ENCODE data around the gene KCNMA1.

The KCNMA1 gene

DNA sequence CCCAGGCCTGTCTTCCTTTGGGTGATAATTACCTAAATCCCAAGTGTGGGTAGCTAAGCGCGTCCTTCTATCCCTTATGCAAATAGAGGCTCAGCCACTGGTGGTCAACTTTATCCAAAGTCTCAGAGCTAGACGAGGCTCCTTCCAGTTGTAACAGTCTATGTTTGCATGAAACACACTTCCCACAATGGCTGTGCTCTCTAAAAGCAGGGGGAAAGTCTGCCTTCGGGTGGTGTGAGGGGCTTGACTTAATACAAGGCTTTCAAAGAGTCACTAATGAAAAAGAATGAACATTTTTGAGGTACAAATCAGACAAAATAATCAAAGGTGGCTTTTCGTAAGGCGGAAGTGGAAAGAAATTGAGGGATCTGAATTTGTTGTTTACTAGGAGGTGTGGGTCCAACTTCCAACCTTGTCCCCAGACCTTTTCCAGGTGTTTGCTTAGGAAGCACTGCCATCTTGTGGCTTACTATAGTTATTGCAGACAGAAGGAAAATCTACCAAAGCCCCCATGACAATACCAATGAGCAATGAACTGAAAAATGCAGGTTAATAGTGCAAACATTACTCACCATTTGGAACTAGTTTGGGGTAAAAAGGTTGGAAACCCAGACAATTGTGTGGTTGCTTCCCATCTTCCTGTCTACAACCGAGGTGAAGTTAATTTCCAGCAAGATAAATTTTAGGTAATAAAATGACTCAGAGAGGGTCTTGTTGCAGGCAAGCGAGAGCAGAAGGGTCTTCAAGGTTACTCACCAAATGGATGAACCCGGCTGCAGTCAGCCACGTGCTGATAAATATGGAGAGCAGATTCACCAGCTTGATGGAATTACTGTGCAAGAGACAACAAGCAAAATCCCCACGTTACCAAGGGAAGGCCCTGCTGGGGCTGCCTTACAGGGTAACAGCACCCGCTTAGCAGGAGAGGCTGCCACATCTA is 525.7 kb downstream of the KCNMA1 start:
- TF ChIP-seq, protein P1, sequence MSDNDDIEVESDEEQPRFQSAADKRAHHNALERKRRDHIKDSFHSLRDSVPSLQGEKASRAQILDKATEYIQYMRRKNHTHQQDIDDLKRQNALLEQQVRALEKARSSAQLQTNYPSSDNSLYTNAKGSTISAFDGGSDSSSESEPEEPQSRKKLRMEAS (IDR thresholded peaks at IDR 0.05; ENCODE audit: low read depth, low read length), result no peak
- no peak for TF ChIP-seq POLR2A (IDR thresholded peaks at IDR 0.05; ENCODE audit: extremely low read depth, insufficient read length)
- TF ChIP-seq, protein P2, sequence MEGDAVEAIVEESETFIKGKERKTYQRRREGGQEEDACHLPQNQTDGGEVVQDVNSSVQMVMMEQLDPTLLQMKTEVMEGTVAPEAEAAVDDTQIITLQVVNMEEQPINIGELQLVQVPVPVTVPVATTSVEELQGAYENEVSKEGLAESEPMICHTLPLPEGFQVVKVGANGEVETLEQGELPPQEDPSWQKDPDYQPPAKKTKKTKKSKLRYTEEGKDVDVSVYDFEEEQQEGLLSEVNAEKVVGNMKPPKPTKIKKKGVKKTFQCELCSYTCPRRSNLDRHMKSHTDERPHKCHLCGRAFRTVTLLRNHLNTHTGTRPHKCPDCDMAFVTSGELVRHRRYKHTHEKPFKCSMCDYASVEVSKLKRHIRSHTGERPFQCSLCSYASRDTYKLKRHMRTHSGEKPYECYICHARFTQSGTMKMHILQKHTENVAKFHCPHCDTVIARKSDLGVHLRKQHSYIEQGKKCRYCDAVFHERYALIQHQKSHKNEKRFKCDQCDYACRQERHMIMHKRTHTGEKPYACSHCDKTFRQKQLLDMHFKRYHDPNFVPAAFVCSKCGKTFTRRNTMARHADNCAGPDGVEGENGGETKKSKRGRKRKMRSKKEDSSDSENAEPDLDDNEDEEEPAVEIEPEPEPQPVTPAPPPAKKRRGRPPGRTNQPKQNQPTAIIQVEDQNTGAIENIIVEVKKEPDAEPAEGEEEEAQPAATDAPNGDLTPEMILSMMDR (IDR thresholded peaks at IDR 0.05; ENCODE audit: low read depth, low read length), result peak; percentile 79
- no peak overlapping the region for H3K4me3 ChIP-seq (ENCODE audit: low read depth, low read length)
- peak; percentile 64 for DNase-seq (ENCODE audit: low read depth)

DNA sequence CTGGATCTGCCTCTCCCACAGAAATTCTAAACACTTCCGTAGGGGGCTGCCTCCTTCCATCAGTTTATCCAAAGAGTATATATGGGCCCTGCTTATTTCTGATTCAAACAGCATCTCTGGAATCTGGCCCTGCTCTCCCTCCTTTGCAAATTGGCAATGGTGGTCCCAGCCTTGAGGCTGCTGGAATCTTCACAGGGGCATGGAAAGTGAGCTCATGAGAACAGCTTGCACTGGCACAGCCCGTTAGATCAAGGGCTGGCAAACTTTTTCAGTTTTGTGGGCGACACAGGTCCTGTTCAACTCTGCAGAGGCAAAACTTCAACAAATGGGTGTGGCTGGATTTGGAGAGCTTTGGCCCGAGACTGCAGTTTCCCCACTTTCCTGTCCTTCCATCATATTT is 526.9 kb downstream of the KCNMA1 start:
- no peak for DNase-seq (ENCODE audit: low read depth)
- TF ChIP-seq, protein P2 (IDR thresholded peaks at IDR 0.05; ENCODE audit: low read depth, low read length), result no peak
- TF ChIP-seq POLR2A (IDR thresholded peaks at IDR 0.05; ENCODE audit: extremely low read depth, insufficient read length) (no peak), MYC (IDR thresholded peaks at IDR 0.05; ENCODE audit: low read depth, low read length) (no peak)
- TF ChIP-seq, protein P1 (IDR thresholded peaks at IDR 0.05; ENCODE audit: low read depth, low read length), result no peak
- H3K4me3 ChIP-seq (ENCODE audit: low read depth, low read length), result no peak overlapping the region

DNA sequence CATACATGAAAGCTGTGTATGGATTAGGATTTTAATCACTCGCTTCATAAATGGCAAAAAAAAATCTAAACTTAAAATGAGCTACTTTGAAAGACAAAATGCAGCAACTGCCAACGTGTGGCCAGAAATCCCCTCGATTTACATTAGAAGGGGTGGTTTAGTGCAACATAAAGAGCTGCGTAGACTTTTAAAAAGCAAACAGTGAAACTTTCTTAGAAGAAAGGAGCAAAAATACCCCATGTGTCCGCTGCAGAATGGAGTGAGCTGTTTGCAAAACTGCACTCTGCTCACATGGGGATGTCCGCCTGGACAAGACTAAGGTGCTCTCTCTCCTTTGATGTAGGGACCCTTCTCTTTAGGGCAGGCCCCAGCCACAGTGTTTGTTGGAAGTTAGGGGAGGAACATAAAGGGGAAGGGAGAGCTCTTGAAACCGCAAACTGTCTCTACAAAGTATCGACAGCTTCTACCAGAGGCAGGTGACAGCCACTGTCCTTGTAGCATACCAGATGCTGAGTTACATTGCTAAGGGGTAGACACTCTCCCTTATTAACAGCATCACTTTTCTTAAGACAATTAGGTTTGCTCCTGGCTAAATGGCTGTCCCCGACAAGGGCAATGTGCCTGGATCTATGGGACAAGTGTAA is 528.1 kb downstream of the KCNMA1 start:
- no peak for DNase-seq (ENCODE audit: low read depth)
- TF ChIP-seq MYC (IDR thresholded peaks at IDR 0.05; ENCODE audit: low read depth, low read length) (no peak), POLR2A (IDR thresholded peaks at IDR 0.05; ENCODE audit: extremely low read depth, insufficient read length) (no peak)
- TF ChIP-seq, protein P1 (IDR thresholded peaks at IDR 0.05; ENCODE audit: low read depth, low read length), result no peak
- TF ChIP-seq, protein P2 (IDR thresholded peaks at IDR 0.05; ENCODE audit: low read depth, low read length), result no peak
- H3K4me3 ChIP-seq (ENCODE audit: low read depth, low read length), result no peak overlapping the region

DNA sequence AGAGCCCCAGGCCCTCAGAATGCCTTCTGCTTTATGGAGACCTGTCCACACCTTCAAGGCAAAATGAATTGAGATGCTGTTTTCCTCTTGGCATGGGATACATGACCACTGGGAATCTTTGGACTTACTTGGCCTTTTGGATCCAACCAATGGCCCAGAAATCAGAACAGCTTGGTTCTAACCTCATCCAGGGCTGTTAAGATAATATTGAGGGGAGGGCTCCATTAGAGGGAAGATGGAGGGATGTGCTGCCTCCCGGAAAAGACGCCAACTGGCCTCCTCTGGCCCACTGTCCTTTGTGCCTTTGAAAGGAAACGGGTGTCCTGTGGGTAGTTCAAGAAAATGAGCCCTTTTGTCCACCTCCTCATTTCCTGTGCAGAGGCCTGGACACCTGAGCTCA is 530.9 kb downstream of the KCNMA1 start:
- DNase-seq (ENCODE audit: low read depth), result no peak
- H3K4me3 ChIP-seq (ENCODE audit: low read depth, low read length), result no peak overlapping the region
- TF ChIP-seq POLR2A (IDR thresholded peaks at IDR 0.05; ENCODE audit: extremely low read depth, insufficient read length) (no peak), MYC (IDR thresholded peaks at IDR 0.05; ENCODE audit: low read depth, low read length) (no peak)
- TF ChIP-seq, protein P1 (IDR thresholded peaks at IDR 0.05; ENCODE audit: low read depth, low read length), result no peak
- TF ChIP-seq, protein P2 (IDR thresholded peaks at IDR 0.05; ENCODE audit: low read depth, low read length), result no peak

DNA sequence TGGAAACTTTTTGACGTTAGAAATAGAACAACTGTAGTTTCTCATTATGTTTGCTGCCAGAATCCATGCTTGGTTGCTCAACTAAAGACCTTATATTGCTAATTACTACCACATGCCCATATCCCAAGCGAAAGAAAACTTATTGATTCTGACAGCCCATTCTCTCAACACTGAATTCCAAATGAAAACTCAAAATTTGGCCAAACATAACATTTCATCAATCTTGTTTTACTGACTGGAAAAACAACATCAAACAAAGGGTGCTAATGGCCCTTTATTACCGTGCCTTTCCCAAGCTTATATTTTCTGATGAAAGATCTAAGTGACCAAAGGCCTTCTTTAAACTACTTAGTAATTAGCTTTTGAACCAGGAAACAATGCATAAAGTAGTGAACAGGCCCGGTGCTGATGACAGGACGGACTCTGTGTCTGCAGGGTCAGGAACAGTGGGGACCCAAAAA is 531.8 kb downstream of the KCNMA1 start:
- no peak for DNase-seq (ENCODE audit: low read depth)
- no peak for TF ChIP-seq POLR2A (IDR thresholded peaks at IDR 0.05; ENCODE audit: extremely low read depth, insufficient read length)
- no peak for TF ChIP-seq MYC (IDR thresholded peaks at IDR 0.05; ENCODE audit: low read depth, low read length)
- TF ChIP-seq, protein P1 (IDR thresholded peaks at IDR 0.05; ENCODE audit: low read depth, low read length), result no peak
- TF ChIP-seq, protein P2 (IDR thresholded peaks at IDR 0.05; ENCODE audit: low read depth, low read length), result no peak
- no peak overlapping the region for H3K4me3 ChIP-seq (ENCODE audit: low read depth, low read length)

Measured in NB4 (cell line).